Transverse colon (tissue), 4 donors: ENCODE measurements around the gene CENATAC. TPM values are rescaled to one million over a fixed set of nuclear protein-coding genes. Genes with fewer than 3 reads are reported as not detected.

Experiments used
- DNase-seq: peaks from one replicate; pipeline ENCODE4 v3.0.0-alpha.2; 2019
- H3K27ac ChIP-seq, 4 donors: fragments of 200-600 bp; sonication (generic); 2 replicates each; pipeline ENCODE4 v1.5.1; 2016 to 2018; ENCODE audit warnings: inconsistent platforms in 4 of 4
- H3K27me3 ChIP-seq: fragments of 200-600 bp; sonication (generic); 2 replicates; pipeline ENCODE4 v1.5.1; 2017; ENCODE audit warnings: inconsistent platforms
- H3K36me3 ChIP-seq, 4 donors: fragments of 200-600 bp; sonication (generic); 2 replicates each; pipeline ENCODE4 v1.5.1; 2017 to 2019; ENCODE audit warnings: inconsistent platforms in 4 of 4
- H3K4me1 ChIP-seq, 4 donors: fragments of 200-600 bp; sonication (generic); 2 replicates each; pipeline ENCODE4 v1.5.1; 2017 to 2020; ENCODE audit warnings: inconsistent platforms in 4 of 4
- H3K4me3 ChIP-seq, 4 donors: fragments of 200-600 bp; sonication (generic); 1 replicate in 1 of 4; 2 replicates in 3 of 4; pipeline versions ENCODE4 v1.5.1 to v1.6.1; 2017 to 2019; ENCODE audit warnings: inconsistent platforms in 4 of 4
- H3K9me3 ChIP-seq, 2 donors: fragments of 200-600 bp; sonication (generic); 2 replicates each; pipeline ENCODE4 v1.5.1; 2017 to 2019; ENCODE audit warnings: inconsistent platforms in 2 of 2
- CTCF ChIP-seq, 5 experiments: fragments of 200-600 bp in 3 of 5; fragments of 450-650 bp in 2 of 5; sonication (generic) in 3 of 5; IDR thresholded peaks; 1 replicate in 2 of 5; 2 replicates in 3 of 5; pipeline ENCODE4 v1.5.1; 2016 to 2017; ENCODE audit warnings: antibody characterized with exemption in 5 of 5, inconsistent platforms in 3 of 5, mild to moderate bottlenecking in 2 of 5, moderate library complexity in 1 of 5
- EP300 ChIP-seq: sonication (generic); formaldehyde crosslinking; IDR thresholded peaks from one replicate; pipeline ENCODE4 v1.6.1; 2017; ENCODE audit warnings: antibody characterized with exemption, low read depth
- WGBS, 2 donors: methylation state at CpG; one replicate each; pipeline ENCODE4 v1.1.5; 2018; ENCODE audit warnings: low coverage in 1 of 2; 5-methylcytosine and 5-hydroxymethylcytosine counted together
- in situ Hi-C, 4 donors: fragments of 200-750 bp; cut with MboI; loops; one replicate each; pipeline versions ENCODE4 v1.15.0 to v1.15.1; 2017; ENCODE audit warnings: low sequenced_read_pairs in 3 of 4, low pct_ligation_motif_present in 1 of 4, low pct_unique_long_range_greater_than_20kb in 1 of 4
- intact Hi-C: fragments of 100-400 bp; cut with DNase I; formaldehyde crosslinking; loops from one replicate; pipeline ENCODE4 v1.15.1; 2023; ENCODE audit warnings: low total_unique reads
- small RNA-seq, 4 donors: library from RNA; depleted of rRNA; stranded (forward); fragments of <200 nt; gene quantifications; one replicate each; pipeline ENCODE3, GENCODE V24; 2016
- total RNA-seq, 4 donors: library from RNA; depleted of rRNA; stranded (reverse); fragments of >200 nt; gene quantifications; one replicate each; pipeline ENCODE4 v1.1.0, GENCODE V29; 2016

CENATAC gene
- total RNA-seq, 4 donors from 2014 or later: 46.1 to 94.3 (median 82.2) TPM

GRCh38 chr11:119065369-119065768, 67.4 kb downstream of the CENATAC start:
- Histone ChIP-seq H3K36me3 (peaks cover 0 to 6% (median 0%) of the 10 kb centered on the region in 4 donors), H3K27ac (no peak overlapping the region), H3K27me3 (no peaks in the 10 kb centered on the region), H3K9me3 (no peaks in the 10 kb centered on the region), H3K4me3 (no peak overlapping the region), H3K4me1 (peaks cover 14 to 36% (median 22%) of the 10 kb centered on the region in 4 donors)
- DNase-seq: peak; percentile 20
- in situ Hi-C loops (no loop called here), intact Hi-C loops (no loop called here)
- TF ChIP-seq EP300 (no peak), CTCF (IDR thresholded peaks at IDR 0.05) (peak in 4 of 5 experiments; percentile 12 to 25 (median 18))
- 69 to 80% methylated on average over 1 to 4 of the region's 4 CpGs for WGBS, 2 donors

Small RNAs within 50 kb of the gene (small RNA-seq; reads per million reads assigned to genes)
- gene AP003392.2: 0 reads per million in 4 donors
- 0 reads per million in 4 donors for gene RF00017
- 0 reads per million in 4 donors for gene RF00019

Other genes with a start within 250 kb of the CENATAC start
- gene DDX6, start 207.0 kb upstream of the CENATAC start, total RNA-seq: 100 to 1,000 TPM in 2 of 4 donors, 10 to 100 TPM in 2; 56.1 to 117 (median 86.8) TPM
- 1 to 10 TPM in 2 of 4 donors, not detected in 2; 2.5 to 4.1 TPM for gene CXCR5, start 114.2 kb upstream of the CENATAC start, total RNA-seq
- 10 to 100 TPM; 15.9 to 23.9 (median 18.5) TPM for gene BCL9L, start 72.2 kb upstream of the CENATAC start, total RNA-seq
- gene UPK2, start 41.8 kb upstream of the CENATAC start, total RNA-seq: not detected
- not detected for gene FOXR1, start 26.4 kb upstream of the CENATAC start, total RNA-seq
- 1,000 to 10,000 TPM in 1 of 4 donors, 100 to 1,000 TPM in 3; 220 to 1,105 (median 540) TPM for gene RPS25, start 20.2 kb downstream of the CENATAC start, total RNA-seq
- gene TRAPPC4, start 20.6 kb downstream of the CENATAC start, total RNA-seq: 100 to 1,000 TPM in 1 of 4 donors, 10 to 100 TPM in 3; 37.4 to 105 (median 74.8) TPM
- 10 to 100 TPM; 34.0 to 88.3 (median 81.2) TPM for gene SLC37A4, start 32.7 kb downstream of the CENATAC start, total RNA-seq
- 100 to 1,000 TPM in 1 of 4 donors, 10 to 100 TPM in 3; 46.4 to 131 (median 61.0) TPM for gene HYOU1, start 59.1 kb downstream of the CENATAC start, total RNA-seq
- 100 to 1,000 TPM in 1 of 4 donors, 10 to 100 TPM in 3; 19.8 to 122 (median 31.2) TPM for gene VPS11, start 69.7 kb downstream of the CENATAC start, total RNA-seq
- gene HMBS, start 86.7 kb downstream of the CENATAC start, total RNA-seq: 100 to 1,000 TPM in 1 of 4 donors, 10 to 100 TPM in 2, not detected in 1; 10.8 to 353 (median 21.3) TPM
- gene DPAGT1, start 103.7 kb downstream of the CENATAC start, total RNA-seq: 10 to 100 TPM in 3 of 4 donors, 1 to 10 TPM in 1; 4.5 to 63.9 (median 26.3) TPM
- gene C2CD2L, start 109.2 kb downstream of the CENATAC start, total RNA-seq: 10 to 100 TPM; 11.5 to 56.9 (median 32.7) TPM
- gene HINFP, start 123.4 kb downstream of the CENATAC start, total RNA-seq: 10 to 100 TPM; 20.7 to 63.6 (median 48.2) TPM
- gene ABCG4, start 150.9 kb downstream of the CENATAC start, total RNA-seq: under 1 TPM in 1 of 4 donors, not detected in 3; 0.14 TPM
- gene NLRX1, start 170.6 kb downstream of the CENATAC start, total RNA-seq: 10 to 100 TPM; 16.4 to 30.1 (median 18.2) TPM
- 100 to 1,000 TPM in 2 of 4 donors, 10 to 100 TPM in 2; 75.2 to 248 (median 111) TPM for gene NHERF4, start 187.3 kb downstream of the CENATAC start, total RNA-seq
- 10 to 100 TPM in 3 of 4 donors, 1 to 10 TPM in 1; 6.8 to 18.7 (median 12.4) TPM for gene CBL, start 208.2 kb downstream of the CENATAC start, total RNA-seq